HG03060 (cell line): ENCODE results near the gene JOSD1.

ENCODE experiments used
- ATAC-seq: cut with Tn5 transposase; IDR thresholded peaks from one replicate; pipeline ENCODE4 v1.9.1; 2021; ENCODE audit warnings: low read depth, moderate number of reproducible peaks; ENCODE audit not compliant: unreplicated experiment

JOSD1 gene

GRCh38 chr22:38733724-38734381 lies 33.1 kb upstream of the JOSD1 start:
- ATAC-seq = no peak

- ATAC-seq = no peak
These were observed 32.6 kb upstream of the JOSD1 start for GRCh38 chr22:38733329-38733723.

- no peak for ATAC-seq
These were observed 31.6 kb upstream of the JOSD1 start for GRCh38 chr22:38732251-38732815.

- no peak for ATAC-seq
These were observed 31.0 kb upstream of the JOSD1 start for GRCh38 chr22:38731703-38732161.

GRCh38 chr22:38730411-38730871 lies 29.7 kb upstream of the JOSD1 start:
- ATAC-seq = no peak

- no peak for ATAC-seq
These were observed 29.2 kb upstream of the JOSD1 start for GRCh38 chr22:38729946-38730345.

- ATAC-seq = no peak
These were observed 28.4 kb upstream of the JOSD1 start for GRCh38 chr22:38728871-38729796.

- no peak for ATAC-seq
These were observed 27.0 kb upstream of the JOSD1 start for GRCh38 chr22:38727530-38728451.

- ATAC-seq = no peak
These were observed 26.4 kb upstream of the JOSD1 start for GRCh38 chr22:38727123-38727522.

GRCh38 chr22:38725900-38726655 lies 25.3 kb upstream of the JOSD1 start:
- no peak for ATAC-seq

GRCh38 chr22:38724926-38725571 lies 24.3 kb upstream of the JOSD1 start:
- ATAC-seq = no peak

- no peak for ATAC-seq
These were observed 23.4 kb upstream of the JOSD1 start for GRCh38 chr22:38724176-38724575.

GRCh38 chr22:38721551-38721950 lies 20.8 kb upstream of the JOSD1 start:
- ATAC-seq = no peak

GRCh38 chr22:38720350-38720749 lies 19.6 kb upstream of the JOSD1 start:
- no peak for ATAC-seq

GRCh38 chr22:38719196-38719595 lies 18.5 kb upstream of the JOSD1 start:
- ATAC-seq = no peak

- ATAC-seq = no peak
These were observed 17.7 kb upstream of the JOSD1 start for GRCh38 chr22:38718414-38718813.

GRCh38 chr22:38717244-38717643 lies 16.5 kb upstream of the JOSD1 start:
- ATAC-seq = no peak

- no peak for ATAC-seq
These were observed 16.1 kb upstream of the JOSD1 start for GRCh38 chr22:38716826-38717225.

GRCh38 chr22:38716271-38716670 lies 15.5 kb upstream of the JOSD1 start:
- ATAC-seq = no peak
